Fibroblast of lung (primary cell): ENCODE measurements around the gene SMG7. TPM values are rescaled to one million over a fixed set of nuclear protein-coding genes. Genes with fewer than 3 reads are reported as not detected.

Experiments used
- DNase-seq, 2 donors: peaks; one replicate each; pipeline versions ENCODE4 v3.0.0 to v3.0.0-alpha.2; 2010; ENCODE audit warnings: low read depth in 2 of 2
- H2AFZ ChIP-seq: 2 replicates; pipeline ENCODE4 v1.5.1; 2012; ENCODE audit warnings: low read length, control low read depth, inconsistent platforms
- H3K27ac ChIP-seq: 2 replicates; pipeline ENCODE4 v1.5.1; 2011; ENCODE audit warnings: low read length, control low read depth; ENCODE audit not compliant: insufficient read depth
- H3K27me3 ChIP-seq: 2 replicates; pipeline ENCODE4 v1.5.1; 2011; ENCODE audit warnings: mild to moderate bottlenecking, low read length; ENCODE audit not compliant: control insufficient read depth, insufficient read depth
- H3K36me3 ChIP-seq: 2 replicates; pipeline ENCODE4 v1.5.1; 2011; ENCODE audit warnings: low read length; ENCODE audit not compliant: control insufficient read depth, insufficient read depth
- H3K4me1 ChIP-seq: 2 replicates; pipeline ENCODE4 v1.5.1; 2011; ENCODE audit warnings: low read length; ENCODE audit not compliant: control insufficient read depth, insufficient read depth; ENCODE audit errors: extremely low read depth
- H3K4me2 ChIP-seq: 2 replicates; pipeline ENCODE4 v1.5.1; 2011; ENCODE audit warnings: low read length, control low read depth; ENCODE audit not compliant: insufficient read depth; ENCODE audit errors: extremely low read depth
- H3K4me3 ChIP-seq, 4 experiments: fragments of 200-600 bp in 1 of 4; sonication (generic) in 1 of 4; replicated peaks in 1 of 4; 2 replicates each; pipeline ENCODE4 v1.5.1; 2011 to 2016; ENCODE audit warnings: low read length in 4 of 4, low read depth in 3 of 4, mild to moderate bottlenecking in 3 of 4, control low read depth in 2 of 4, inconsistent platforms in 1 of 4, mixed read lengths in 1 of 4; ENCODE audit not compliant: insufficient read depth in 1 of 4; ENCODE audit errors: control extremely low read depth in 1 of 4
- H3K79me2 ChIP-seq: 2 replicates; pipeline ENCODE4 v1.5.1; 2012; ENCODE audit warnings: mild to moderate bottlenecking, low read length, inconsistent platforms; ENCODE audit not compliant: control insufficient read depth, insufficient read depth
- H3K9ac ChIP-seq: 2 replicates; pipeline ENCODE4 v1.5.1; 2011; ENCODE audit warnings: mild to moderate bottlenecking, low read length, control low read depth; ENCODE audit not compliant: insufficient read depth
- H3K9me3 ChIP-seq: 2 replicates; pipeline ENCODE4 v1.5.1; 2012; ENCODE audit warnings: low read depth, low read length; ENCODE audit not compliant: control insufficient read depth, insufficient read depth
- H4K20me1 ChIP-seq: 2 replicates; pipeline ENCODE4 v1.5.1; 2011; ENCODE audit warnings: low read length; ENCODE audit not compliant: control insufficient read depth, insufficient read depth; ENCODE audit errors: extremely low read depth
- CTCF ChIP-seq, 2 donors: IDR thresholded peaks in 1 of 2; conservative IDR thresholded peaks in 1 of 2; 1 replicate in 1 of 2; 2 replicates in 1 of 2; pipeline ENCODE4 v1.5.1; 2011 to 2012; ENCODE audit warnings: low read length in 2 of 2, control low read depth in 1 of 2, inconsistent platforms in 1 of 2, low read depth in 1 of 2, mild to moderate bottlenecking in 1 of 2
- EZH2 ChIP-seq: IDR thresholded peaks from 2 replicates; pipeline ENCODE4 v1.5.1; 2012; ENCODE audit warnings: low read length, control low read depth, mild to moderate bottlenecking; ENCODE audit errors: missing control alignments
- polyA plus RNA-seq, 2 donors: library from polyadenylated mRNA; depleted of rRNA in 1 of 2; stranded (reverse) in 1 of 2; unstranded in 1 of 2; fragments of >200 nt; gene quantifications; 2 replicates each; pipeline ENCODE4 v1.2.1, GENCODE V29; 2011 to 2012; ENCODE audit warnings: missing spikeins in 1 of 2
- total RNA-seq: library from RNA; depleted of rRNA; stranded (reverse); fragments of >200 nt; gene quantifications from 2 replicates; pipeline ENCODE4 v1.2.1, GENCODE V29; 2014

Gene SMG7
- total and polyA plus RNA-seq, 2 donors (not counting 1 experiment from before 2014, with no cell fraction given) = 23.1 to 30.7 TPM

DNA sequence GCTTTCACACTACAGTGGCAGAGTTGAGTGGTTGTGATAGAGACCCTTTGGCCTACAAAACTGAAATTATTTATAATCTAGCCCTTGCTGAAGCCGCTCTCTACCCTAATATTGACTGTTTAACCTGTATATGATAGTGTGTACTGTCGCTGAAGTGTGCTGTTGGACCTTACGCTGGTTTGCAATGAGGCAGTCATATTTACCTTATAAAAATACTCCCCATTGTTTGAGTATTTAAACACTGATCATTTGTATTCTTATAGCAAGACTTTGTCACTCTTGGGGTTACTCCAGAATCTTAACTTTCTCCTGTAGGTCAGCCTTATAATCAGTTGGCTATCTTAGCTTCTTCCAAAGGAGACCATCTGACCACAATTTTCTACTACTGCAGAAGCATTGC lies 56.3 kb downstream of the SMG7 start:
- H3K36me3 ChIP-seq = peaks cover 5% of the 10 kb centered on the region

DNA sequence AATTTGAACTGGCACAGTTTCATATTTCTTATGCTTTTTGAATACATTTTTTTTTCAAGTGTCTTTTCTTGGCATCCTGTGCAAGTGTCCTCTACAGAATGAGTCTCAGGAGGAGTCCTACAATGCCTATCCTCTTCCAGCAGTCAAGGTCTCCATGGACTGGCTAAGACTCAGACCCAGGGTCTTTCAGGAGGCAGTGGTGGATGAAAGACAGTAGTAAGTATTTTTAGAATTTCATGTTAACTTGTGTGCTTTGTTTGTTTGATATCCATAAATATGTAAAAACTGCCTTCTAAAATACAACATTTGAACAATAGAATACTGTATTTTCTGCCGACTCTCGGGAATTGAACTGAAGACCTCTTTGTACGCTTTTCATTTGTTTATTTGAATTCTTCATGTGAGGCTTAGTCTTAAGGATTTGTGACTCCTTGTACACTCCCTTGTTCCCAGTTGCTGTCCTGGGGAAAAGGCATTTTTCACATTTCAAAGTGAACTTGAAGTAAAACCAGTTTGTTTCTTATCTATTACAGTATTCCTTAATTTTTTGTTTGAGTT lies 61.4 kb downstream of the SMG7 start:
- no peaks in the 10 kb centered on the region for H3K9me3 ChIP-seq
- H3K79me2 ChIP-seq = no peaks in the 10 kb centered on the region
- no peak overlapping the region for H3K4me3 ChIP-seq
- no peak overlapping the region for H3K27ac ChIP-seq
- no peak for DNase-seq
- H3K9ac ChIP-seq = no peak overlapping the region
- H3K4me2 ChIP-seq = no peak overlapping the region
- no peaks in the 10 kb centered on the region for H4K20me1 ChIP-seq
- H3K27me3 ChIP-seq = no peaks in the 10 kb centered on the region
- peaks cover 1% of the 10 kb centered on the region for H3K36me3 ChIP-seq
- TF ChIP-seq CTCF (conservative IDR thresholded peaks at IDR 0.05 in 1 of 2, IDR thresholded peaks at IDR 0.05 in 1 of 2; ENCODE audit: low read depth in 1 of 2, low read length in 2 of 2) (no peak), EZH2 (no peak)
- no peaks in the 10 kb centered on the region for H3K4me1 ChIP-seq
- no peak overlapping the region for H2AFZ ChIP-seq

More for the DNA sequence above, 56.3 kb downstream of the SMG7 start:
- no peak overlapping the region for H3K9ac ChIP-seq
- no peaks in the 10 kb centered on the region for H3K9me3 ChIP-seq
- H3K4me3 ChIP-seq = no peak overlapping the region
- DNase-seq = no peak
- H3K4me1 ChIP-seq = no peaks in the 10 kb centered on the region
- no peak for TF ChIP-seq EZH2
- no peak for TF ChIP-seq CTCF (conservative IDR thresholded peaks at IDR 0.05 in 1 of 2, IDR thresholded peaks at IDR 0.05 in 1 of 2; ENCODE audit: low read depth in 1 of 2, low read length in 2 of 2)
- H4K20me1 ChIP-seq = no peaks in the 10 kb centered on the region
- H3K27ac ChIP-seq = no peak overlapping the region
- H3K27me3 ChIP-seq = no peaks in the 10 kb centered on the region
- no peaks in the 10 kb centered on the region for H3K79me2 ChIP-seq
- H2AFZ ChIP-seq = no peak overlapping the region
- H3K4me2 ChIP-seq = no peak overlapping the region

- no peak for DNase-seq
- H3K36me3 ChIP-seq = peaks cover 8% of the 10 kb centered on the region
- no peaks in the 10 kb centered on the region for H3K9me3 ChIP-seq
- H3K4me1 ChIP-seq = no peaks in the 10 kb centered on the region
- H2AFZ ChIP-seq = no peak overlapping the region
- no peaks in the 10 kb centered on the region for H3K79me2 ChIP-seq
- no peak overlapping the region for H3K4me3 ChIP-seq
- H3K27me3 ChIP-seq = no peaks in the 10 kb centered on the region
- H3K9ac ChIP-seq = no peak overlapping the region
- TF ChIP-seq CTCF (conservative IDR thresholded peaks at IDR 0.05 in 1 of 2, IDR thresholded peaks at IDR 0.05 in 1 of 2; ENCODE audit: low read depth in 1 of 2, low read length in 2 of 2) (no peak), EZH2 (no peak)
- no peak overlapping the region for H3K4me2 ChIP-seq
- no peaks in the 10 kb centered on the region for H4K20me1 ChIP-seq
- no peak overlapping the region for H3K27ac ChIP-seq
Measured at GRCh38 chr1:183537405-183537804, 65.1 kb downstream of the SMG7 start.
